Stimulated activated CD4-positive, alpha-beta T cell treated with anti-CD3 and anti-CD28 coated beads, Interleukin-4, amount 100 ng/mL, for 48 hours (primary cell): ENCODE measurements around the gene CNTRL.
"Not testable (repeated sequence)": the region's sequence is repeated elsewhere in the genome, so short reads cannot be mapped to it uniquely, and the experiment has no call there.

Experiments
- DNase-seq, 2 donors: peaks; one replicate each; pipeline ENCODE4 v3.0.0-alpha.2; 2020; ENCODE audit warnings: low read depth in 2 of 2

Gene CNTRL, protein sequence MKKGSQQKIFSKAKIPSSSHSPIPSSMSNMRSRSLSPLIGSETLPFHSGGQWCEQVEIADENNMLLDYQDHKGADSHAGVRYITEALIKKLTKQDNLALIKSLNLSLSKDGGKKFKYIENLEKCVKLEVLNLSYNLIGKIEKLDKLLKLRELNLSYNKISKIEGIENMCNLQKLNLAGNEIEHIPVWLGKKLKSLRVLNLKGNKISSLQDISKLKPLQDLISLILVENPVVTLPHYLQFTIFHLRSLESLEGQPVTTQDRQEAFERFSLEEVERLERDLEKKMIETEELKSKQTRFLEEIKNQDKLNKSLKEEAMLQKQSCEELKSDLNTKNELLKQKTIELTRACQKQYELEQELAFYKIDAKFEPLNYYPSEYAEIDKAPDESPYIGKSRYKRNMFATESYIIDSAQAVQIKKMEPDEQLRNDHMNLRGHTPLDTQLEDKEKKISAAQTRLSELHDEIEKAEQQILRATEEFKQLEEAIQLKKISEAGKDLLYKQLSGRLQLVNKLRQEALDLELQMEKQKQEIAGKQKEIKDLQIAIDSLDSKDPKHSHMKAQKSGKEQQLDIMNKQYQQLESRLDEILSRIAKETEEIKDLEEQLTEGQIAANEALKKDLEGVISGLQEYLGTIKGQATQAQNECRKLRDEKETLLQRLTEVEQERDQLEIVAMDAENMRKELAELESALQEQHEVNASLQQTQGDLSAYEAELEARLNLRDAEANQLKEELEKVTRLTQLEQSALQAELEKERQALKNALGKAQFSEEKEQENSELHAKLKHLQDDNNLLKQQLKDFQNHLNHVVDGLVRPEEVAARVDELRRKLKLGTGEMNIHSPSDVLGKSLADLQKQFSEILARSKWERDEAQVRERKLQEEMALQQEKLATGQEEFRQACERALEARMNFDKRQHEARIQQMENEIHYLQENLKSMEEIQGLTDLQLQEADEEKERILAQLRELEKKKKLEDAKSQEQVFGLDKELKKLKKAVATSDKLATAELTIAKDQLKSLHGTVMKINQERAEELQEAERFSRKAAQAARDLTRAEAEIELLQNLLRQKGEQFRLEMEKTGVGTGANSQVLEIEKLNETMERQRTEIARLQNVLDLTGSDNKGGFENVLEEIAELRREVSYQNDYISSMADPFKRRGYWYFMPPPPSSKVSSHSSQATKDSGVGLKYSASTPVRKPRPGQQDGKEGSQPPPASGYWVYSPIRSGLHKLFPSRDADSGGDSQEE (N-terminal part only)

DNA sequence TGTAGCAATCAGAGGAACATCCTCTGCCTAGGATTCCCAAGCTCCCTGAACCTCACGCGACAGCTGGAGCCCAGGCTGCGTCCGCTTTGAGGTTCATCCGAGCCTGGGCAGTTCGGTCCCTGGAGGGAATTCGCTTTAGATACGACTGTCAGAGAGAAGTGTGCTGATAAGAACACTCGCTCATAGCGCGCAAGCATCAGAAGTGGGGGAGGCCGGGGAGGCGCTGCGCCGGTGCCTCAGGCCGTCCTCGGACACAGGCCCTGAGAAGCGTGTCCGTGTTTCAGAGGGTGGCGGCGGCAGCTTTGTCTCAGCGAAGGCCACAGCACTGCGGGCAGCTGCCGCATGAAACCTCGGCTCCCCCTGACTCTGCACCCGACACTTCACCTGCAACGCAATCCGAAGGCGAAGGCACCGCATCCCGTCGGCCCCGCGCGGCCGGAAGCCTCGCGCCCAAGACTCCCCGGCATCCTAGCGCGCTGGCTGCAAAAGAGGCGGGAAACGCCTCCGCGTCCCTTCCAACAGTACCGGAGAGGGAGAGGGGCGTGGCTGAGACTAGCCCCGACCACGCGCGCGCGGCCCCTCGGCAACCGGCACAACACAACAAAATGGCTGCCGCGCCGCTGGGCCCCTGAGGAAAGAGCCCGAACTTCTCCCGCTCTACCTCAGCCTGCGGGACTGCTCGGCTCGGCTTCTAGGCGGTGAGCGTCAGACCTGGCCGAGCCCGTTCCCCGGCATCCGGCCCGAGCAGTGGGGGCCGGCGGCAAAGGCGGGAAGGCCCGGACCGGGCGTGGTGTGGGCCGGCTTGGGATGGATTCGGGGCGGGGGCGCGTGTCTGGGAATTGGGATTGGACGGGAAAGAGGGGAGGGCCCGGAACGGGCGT, at the start of gene CNTRL:
Gene CNTRL, plus strand, starts transcription at position 586 of the 881 bp plus-strand sequence. CDS start 13,372 bp downstream, outside the sequence.
- peak; percentile 90 to 95 for DNase-seq

DNA sequence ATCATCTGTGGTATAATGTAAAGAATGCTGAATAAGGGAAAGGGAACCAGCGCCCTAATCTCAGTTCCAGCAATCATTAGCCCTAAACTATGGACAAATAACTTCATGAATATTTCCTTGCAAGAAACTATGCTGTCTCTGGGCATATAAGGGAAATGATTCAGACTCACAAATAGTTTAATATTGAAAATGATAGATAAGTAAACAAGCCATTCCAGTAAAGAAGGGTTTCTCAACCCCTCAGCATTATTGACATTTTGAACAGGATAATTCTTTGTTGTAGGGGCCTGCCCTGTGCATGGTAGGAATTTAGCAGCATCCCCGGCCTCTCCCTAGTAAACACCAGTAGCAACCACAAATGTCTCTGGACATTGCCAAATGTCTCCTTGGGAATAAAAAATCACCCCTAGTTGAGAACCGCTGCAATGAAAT, 48.5 kb upstream of the CNTRL start:
- DNase-seq: no peak

DNA sequence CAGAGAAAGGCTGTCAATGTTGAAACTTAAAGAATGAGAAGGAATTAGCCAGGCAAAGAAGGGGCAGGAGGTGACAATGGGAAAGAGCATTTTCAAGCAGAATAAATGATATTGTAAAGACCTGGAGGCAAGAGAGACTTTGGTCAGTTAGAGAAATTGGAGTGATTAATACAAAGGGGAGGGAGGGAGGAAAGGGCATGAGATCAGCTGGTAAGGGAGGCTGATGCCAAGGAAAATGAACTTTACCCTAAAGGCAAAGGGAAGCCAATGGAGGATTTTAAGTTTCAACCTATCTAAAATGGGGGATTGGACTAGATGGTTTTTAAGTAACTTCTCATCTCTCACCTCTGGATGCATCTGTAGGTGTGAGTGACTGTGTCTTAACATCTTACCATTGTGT, 48.0 kb upstream of the CNTRL start:
- no peak for DNase-seq

DNA sequence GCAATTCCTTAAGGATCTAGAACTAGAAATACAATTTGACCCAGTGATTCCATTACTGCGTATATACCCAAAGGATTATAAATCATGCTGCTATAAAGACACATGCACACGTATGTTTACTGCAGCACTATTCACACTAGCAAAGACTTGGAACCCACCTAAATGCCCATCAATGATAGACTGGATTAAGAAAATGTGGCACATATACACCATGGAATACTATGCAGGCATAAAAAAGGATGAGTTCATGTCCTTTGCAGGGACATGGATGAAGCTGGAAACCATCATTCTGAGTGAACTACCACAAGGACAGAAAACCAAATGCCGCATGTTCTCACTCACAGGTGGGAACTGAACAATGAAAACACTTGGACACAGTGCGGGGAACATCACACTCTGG, 46.5 kb upstream of the CNTRL start:
- not testable (repeated sequence) for DNase-seq

DNA sequence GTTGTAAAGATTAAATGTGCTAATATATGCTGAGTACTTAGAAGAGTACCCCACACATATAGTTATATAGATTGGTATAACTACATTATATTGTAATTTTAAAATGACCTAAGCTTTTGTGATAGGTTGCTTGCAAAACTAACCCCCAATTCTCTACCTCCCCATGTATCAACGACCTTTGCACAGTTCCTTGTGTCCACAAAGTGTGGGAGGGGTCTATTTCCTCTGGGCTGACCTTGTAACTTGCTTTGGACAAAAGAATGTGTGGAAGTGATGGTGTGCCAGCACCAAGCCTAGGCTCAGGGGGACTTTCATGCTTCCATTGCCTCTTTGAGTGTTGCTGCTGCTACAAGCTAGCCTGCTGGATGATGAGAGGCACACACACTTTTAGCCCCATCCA, 45.3 kb upstream of the CNTRL start:
- no peak for DNase-seq

DNA sequence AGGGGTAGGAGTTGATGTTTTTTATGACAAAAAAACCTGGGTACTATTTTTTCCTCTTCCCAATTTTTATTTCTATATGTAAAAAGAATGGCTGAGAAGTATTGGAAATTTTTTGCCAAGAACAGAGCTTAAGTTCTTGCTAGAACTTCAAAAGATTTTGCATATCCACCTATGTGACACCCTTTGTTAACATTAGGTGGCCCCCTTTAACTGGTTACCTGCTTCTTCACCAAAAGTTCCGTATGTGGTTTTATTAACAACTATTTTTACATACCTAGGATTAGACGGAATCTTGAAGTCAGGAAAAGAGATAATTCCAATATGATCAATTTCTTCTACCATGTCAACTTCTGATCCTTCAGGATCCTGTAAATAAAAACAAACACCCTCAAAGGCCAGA, 40.2 kb upstream of the CNTRL start:
- DNase-seq: no peak

DNA sequence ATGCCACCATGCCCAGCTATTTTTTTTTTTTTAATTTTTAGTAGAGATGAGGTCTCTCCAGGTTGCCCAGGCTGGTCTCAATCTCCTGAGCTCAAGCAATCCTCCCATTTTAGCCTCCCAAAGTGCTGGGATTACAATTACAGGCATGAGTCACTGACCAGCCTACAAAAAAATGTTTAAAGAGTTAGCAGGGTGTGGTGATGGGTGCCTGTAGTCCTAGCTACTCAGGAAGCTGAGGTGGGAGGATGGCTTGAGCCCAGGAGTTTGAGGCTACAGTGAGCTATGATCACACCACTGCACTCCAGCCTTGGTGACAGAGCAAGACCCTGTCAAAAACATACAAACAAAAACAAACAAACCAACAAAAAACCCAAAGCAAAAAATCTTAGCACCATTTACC, 39.0 kb upstream of the CNTRL start:
- DNase-seq: not testable (repeated sequence)

DNA sequence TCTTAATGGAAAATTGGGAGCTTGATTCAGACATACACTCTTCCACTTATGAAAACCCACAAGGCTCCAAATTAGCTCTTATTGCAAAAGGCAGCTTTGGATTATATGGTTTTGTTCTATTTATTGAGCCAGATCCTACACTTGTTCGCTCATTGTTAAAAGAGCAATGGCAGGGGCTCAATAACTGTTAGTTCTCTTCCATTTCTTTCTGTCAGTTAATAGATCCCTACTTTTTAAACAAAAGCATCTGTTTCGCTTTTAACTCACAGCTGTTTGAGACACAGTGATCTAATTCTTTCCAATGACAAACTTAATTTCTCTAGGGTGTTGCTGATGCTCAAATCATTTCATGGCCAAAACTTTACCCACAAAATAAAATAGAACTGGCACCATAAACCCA, 36.4 kb upstream of the CNTRL start:
- no peak for DNase-seq

DNA sequence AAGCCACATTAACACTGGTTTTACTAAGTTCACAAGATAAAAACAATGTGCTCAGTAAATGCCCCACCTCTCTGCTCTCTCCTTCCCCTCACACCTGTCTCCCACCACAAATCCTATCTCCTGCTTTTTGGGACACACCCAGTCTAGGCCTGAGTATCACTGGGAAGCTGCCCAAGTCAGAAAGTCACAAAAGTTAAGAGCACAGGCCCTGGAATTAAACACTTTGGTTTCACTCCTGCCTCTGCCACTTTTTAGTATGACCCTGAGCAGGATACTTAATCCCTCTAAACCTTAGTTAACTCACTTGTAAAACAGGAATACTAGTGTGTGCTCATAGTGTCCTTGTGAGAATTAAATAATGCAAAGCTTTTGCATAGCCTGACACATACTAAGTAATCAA, 36.0 kb upstream of the CNTRL start:
- no peak for DNase-seq

DNA sequence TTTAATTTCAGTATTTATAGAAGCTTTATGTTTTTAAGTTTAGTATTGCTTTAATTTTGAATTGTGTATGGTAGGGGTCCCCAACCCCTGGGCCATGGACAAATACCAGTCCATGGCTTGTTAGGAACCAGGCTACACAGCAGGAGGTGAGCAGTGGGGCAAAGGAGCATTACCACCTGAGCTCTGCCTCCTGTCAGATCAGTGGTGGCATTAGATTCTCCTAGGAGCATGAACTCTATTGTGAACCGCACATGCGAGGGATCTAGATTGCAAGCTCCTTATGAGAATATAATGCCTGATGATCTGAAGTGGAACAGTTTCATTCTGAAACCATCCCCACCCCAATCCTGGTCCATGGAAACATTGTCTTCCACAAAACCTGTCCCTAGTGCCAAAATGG, 26.6 kb upstream of the CNTRL start:
- no peak for DNase-seq

DNA sequence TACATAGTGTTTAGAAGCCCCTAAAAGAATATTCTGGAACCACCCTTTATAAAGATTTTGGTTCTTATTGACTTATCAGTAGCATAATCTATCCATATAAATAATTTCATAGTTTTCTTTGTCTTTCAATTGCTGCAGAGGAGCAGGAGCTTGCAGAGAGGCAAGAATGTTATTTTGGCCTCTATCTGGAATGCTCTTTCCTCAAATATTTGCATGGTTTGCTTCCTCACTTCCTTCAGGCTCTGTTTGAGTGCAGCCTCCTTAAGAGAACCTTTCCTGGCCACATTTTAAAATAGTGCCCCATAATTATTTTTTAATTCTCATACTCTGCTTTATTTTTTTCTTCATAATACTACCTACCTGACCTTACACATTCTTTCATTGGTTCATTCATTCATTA, 26.1 kb upstream of the CNTRL start:
- DNase-seq: no peak

DNA sequence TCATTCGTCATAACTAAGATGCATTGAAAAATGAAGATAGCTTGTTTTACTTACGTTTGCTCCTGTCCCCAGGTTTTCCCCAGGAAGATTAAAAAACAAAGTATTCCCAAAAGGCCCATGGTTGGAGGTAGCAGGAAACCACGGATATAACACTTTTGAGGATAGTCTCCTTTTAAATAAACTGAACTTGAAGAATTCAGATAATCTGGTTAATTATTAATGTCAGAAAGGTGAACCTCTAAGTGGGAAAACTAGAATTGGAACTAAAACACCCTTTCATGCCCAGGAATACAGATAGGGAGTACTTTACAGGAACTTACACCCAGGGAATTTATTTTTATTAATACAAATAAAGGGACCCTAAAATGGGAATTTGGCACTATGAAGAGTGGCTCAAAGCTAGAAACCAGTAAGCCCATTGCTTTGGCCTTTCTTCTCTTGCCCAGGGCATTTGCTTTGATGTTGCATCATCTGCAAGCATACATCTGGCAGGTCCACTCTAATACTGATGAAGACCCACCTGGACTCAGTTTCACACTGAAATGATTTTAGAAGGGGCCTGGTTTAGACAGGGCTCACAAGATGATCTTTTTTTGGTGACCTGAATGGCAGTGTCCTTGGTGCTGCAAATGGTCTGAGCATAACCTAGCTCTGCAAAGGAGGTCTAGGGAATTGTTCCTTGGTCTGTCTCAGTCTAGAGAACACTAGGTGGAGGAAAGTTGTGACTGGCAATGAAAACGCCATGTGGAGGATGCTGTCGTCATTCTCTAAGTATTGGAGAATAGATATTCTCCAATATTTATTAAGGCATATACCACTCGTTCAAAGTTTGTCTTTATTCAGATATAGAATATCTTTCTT, 24.4 kb upstream of the CNTRL start, which contains the start of gene C5:
Gene C5, minus strand, starts transcription at position 148 of the 861 bp plus-strand sequence. Its CDS starts 29 bp downstream, at position 119.
- DNase-seq: no peak

DNA sequence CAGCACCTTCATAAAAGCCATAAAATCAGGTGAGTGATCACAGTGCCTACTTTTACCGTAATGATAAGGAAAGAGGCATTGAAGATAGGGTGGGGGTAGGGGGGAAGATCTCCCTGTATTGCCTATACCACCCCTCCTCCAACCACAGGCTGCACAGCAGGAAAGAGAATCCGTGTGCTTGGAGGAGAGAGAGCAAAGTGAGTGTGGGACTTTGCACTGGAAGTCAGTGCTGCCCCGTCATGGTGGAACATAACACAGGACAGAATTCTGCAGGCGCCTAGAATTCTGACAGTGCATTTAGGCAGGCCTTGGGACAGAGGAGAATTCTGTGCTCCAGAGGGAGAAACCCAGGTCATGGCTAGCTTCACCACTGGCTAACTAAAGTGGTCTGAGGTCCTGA, 21.2 kb upstream of the CNTRL start:
- no peak for DNase-seq

DNA sequence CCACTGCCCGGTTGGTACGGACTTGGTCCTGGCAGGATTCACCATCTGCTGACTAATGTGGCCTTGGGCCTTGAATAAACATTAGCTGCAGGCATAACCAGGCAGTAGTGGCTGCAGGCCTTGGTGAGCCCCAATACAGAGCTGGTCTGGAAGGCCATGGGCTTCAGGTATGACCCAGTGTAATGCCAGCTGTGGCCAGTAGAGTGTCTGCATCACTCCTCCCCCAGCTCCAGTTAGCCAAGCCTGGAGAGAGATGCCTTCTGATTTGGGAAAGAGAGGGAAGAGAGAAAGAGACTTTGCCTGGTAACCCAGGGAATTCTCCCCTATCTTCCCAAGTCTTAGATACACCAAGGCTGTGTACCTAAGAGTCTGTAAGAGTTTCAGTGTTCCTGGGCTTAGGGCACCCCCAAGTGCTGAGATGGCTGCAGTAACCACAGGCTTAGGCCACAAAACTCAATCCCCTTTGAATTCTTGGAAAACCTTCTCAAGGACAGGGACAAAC, 19.1 kb upstream of the CNTRL start:
- DNase-seq: no peak

DNA sequence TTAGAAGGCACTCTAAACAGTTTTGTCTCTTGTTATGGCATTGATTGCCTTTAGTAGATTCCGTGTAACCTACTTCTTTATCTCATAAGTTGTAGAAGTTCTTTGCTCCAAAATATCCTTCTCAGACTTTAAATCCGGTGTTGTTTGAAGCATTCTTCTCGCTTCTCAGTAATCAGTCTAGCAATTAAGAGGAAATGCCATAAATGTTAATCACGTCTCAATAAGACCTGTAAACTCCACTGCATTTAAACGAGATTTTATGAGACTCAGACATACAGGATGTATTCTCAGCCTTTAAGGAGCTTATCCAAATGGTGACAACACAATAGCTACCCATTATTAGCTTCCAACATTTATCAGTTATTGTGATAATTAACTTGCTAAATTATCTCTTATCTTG, 16.9 kb upstream of the CNTRL start:
- no peak for DNase-seq

DNA sequence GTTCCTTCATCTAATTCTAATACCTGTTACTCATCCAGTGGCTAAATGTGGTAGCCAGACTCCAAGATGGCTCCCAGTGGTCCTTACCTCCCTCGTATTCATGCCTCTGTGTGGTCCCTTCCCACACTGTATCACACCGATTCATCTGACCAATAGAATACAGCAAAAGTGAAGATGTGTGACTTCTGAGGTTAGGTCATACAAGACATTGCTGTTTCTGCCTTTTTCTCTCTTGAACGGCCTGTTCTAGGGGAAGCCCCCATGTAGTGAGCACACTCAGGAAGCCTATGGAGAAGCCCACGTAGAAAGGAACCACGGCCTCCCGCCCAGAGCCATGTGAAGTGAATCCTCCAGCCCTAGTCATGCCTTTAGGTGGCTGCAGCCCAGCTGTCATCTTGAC, 15.2 kb upstream of the CNTRL start:
- DNase-seq: no peak

DNA sequence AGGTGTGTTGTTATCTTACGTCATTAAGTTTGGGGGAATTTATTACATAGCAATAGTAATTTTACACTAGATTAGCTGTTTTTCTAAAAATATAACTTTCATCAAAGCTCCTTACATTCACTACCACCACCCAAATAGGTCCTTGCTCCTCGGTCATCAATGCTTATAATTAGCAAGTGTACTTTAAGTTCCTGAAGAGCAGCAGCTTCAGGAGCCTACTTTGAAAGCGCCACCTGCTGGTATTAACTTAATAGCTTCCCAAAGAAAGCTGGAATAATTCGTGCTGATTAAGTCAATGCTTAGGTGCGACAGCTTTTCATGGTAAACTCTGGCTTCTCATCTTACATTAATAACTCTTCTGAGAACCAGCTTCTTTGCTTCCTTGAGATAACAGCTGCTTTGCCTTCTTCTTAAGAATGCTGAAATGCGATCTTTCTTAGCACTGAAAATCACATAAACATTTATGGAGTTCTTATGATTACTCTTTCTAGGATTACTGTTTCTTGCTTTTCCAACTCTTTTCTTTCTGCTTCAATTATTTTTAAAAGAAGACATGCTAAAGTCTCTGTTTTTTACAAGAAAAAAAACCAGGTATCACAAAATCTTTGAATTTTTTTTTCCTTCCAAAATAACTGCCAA, 14.6 kb upstream of the CNTRL start:
- no peak for DNase-seq

DNA sequence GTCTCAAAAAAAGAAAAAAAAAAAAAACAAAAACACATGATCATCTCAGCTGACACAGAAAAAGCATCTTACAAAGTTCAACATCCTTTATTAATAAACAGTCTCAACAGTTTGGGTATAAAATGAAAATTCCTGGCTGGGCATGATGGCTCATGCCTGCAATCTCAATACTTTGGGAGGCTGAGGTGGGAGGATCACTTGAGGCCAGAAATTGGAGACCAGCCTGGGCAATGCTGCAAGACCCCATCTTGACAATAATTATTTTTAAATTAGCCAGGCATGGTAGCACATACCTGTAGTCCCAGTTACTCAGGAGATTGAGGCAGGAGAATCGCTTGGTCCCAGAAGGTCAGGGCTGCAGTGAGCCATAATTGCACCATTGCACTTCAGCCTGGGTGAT, 7.9 kb upstream of the CNTRL start:
- no peak for DNase-seq

DNA sequence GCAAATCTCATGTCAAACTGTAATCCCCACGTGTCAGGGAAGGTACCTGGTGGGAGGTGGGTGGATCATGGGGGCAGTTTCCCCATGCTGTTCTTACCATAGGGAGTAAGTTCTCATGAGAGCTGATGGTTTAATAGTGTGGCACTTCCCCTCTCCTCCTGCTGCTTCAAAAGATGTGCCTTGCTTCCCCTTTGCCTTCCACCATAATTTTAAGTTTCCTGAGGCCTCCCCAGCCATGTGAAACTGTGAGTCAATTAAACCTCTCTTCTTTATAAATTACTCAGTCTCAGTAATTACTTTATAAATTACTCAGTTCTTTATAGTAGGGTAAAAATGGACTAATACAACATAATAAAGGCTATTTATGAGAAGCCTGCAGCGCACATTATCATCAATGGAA, 7.1 kb upstream of the CNTRL start:
- no peak for DNase-seq
